ENCODE data around the gene DYNC1I1. TPM values are rescaled to one million over a fixed set of nuclear protein-coding genes. Genes with fewer than 3 reads are reported as not detected.

Gene DYNC1I1
- total and polyA plus RNA-seq, 2 of the 4 experiments (the other 2 are of a cell fraction) = under 0.01 to 0.15 TPM

GRCh38 chr7:95901006-95901405 is 128.7 kb downstream of the DYNC1I1 start:
- BruUV-seq (replicated peaks) = no TSS peak
- H3K4me2 ChIP-seq (ENCODE audit: low read depth, low read length) = no peak overlapping the region
- no peak overlapping the region for H3K27ac ChIP-seq (ENCODE audit: insufficient read depth, low read length)
- TF ChIP-seq NFE2L2 (IDR thresholded peaks at IDR 0.05; ENCODE audit: low read depth, low read length) (no peak), MXI1 (IDR thresholded peaks at IDR 0.05; ENCODE audit: borderline replicate concordance, low read depth, low read length) (no peak), RAD21 (IDR thresholded peaks at IDR 0.05; ENCODE audit: low read length) (no peak), SMC3 (IDR thresholded peaks at IDR 0.05; ENCODE audit: low read depth, low read length) (no peak), RCOR1 (IDR thresholded peaks at IDR 0.05; ENCODE audit: insufficient replicate concordance, low read length) (no peak), CEBPB (IDR thresholded peaks at IDR 0.05; ENCODE audit: low read depth, low read length) (no peak), CTCF (conservative IDR thresholded peaks at IDR 0.05; ENCODE audit: low read depth, low read length) (no peak), MAZ (IDR thresholded peaks at IDR 0.05; ENCODE audit: borderline replicate concordance, low read depth, low read length) (no peak), POLR2A (IDR thresholded peaks at IDR 0.05; ENCODE audit: low read depth, low read length) (no peak), FOS (IDR thresholded peaks at IDR 0.05; ENCODE audit: low read depth, low read length) (no peak), BHLHE40 (IDR thresholded peaks at IDR 0.05; ENCODE audit: low read depth, low read length) (no peak), RFX5 (IDR thresholded peaks at IDR 0.05; ENCODE audit: low read depth, low read length) (no peak), MAFK (IDR thresholded peaks at IDR 0.05; ENCODE audit: low read depth, low read length) (no peak), ELK1 (IDR thresholded peaks at IDR 0.05; ENCODE audit: borderline replicate concordance, low read depth, low read length) (no peak), CHD1 (IDR thresholded peaks at IDR 0.05; ENCODE audit: low read depth, low read length) (no peak), USF2 (IDR thresholded peaks at IDR 0.05; ENCODE audit: low read depth, low read length) (no peak)
- H3K79me1 ChIP-seq (ENCODE audit: low read depth in 1 of 2, low read length in 2 of 2) = no peaks in the 10 kb centered on the region
- H3K27me3 ChIP-seq (ENCODE audit: control insufficient read depth, insufficient read depth, low read length) = no peaks in the 10 kb centered on the region
- H2AFZ ChIP-seq (replicated peaks; ENCODE audit: low read length, poor library complexity) = no peak overlapping the region
- no peaks in the 10 kb centered on the region for H3K36me3 ChIP-seq (ENCODE audit: control insufficient read depth, insufficient read depth, low read length)
- no peaks in the 10 kb centered on the region for H3K9me3 ChIP-seq (ENCODE audit: control insufficient read depth, insufficient read depth, low read length)
- no peaks in the 10 kb centered on the region for H3K9me1 ChIP-seq (ENCODE audit: insufficient read depth, low read length)
- no peak overlapping the region for H4K5ac ChIP-seq (ENCODE audit: low read depth, low read length)
- ChIA-PET POLR2A (ENCODE audit: unreplicated experiment) (no interaction called here), CTCF (no interaction called here)
- no peak overlapping the region for H3K9ac ChIP-seq (ENCODE audit: low read depth, low read length)
- H2BK15ac ChIP-seq (ENCODE audit: low read depth, low read length) = no peak overlapping the region
- H4K8ac ChIP-seq (ENCODE audit: low read depth in 2 of 2, low read length in 2 of 2) = no peak overlapping the region
- no peak overlapping the region for H3K4ac ChIP-seq (ENCODE audit: low read depth, low read length)
- no peak overlapping the region for H3K18ac ChIP-seq (ENCODE audit: low read depth, low read length)
- DNase-seq (no peak), ATAC-seq (ENCODE audit: low read depth) (no peak)
- no peak overlapping the region for H3K56ac ChIP-seq (ENCODE audit: extremely low read depth, insufficient read depth, low read length)
- H4K91ac ChIP-seq (ENCODE audit: insufficient read depth, low read depth, low read length) = no peak overlapping the region
- no peak overlapping the region for H2AK9ac ChIP-seq (replicated peaks; ENCODE audit: low read depth, low read length, poor library complexity)
- H2BK120ac ChIP-seq (ENCODE audit: low read depth, low read length) = no peak overlapping the region
- no peaks in the 10 kb centered on the region for H4K20me1 ChIP-seq (ENCODE audit: insufficient read depth, low read length)
- no peak overlapping the region for H3K14ac ChIP-seq (replicated peaks; ENCODE audit: low read depth, low read length)
- no CpG with 5 or more reads among the region's 1 CpG for WGBS, 2 experiments (ENCODE audit: extremely low coverage in 2 of 2, insufficient read length in 1 of 2)
- H2BK20ac ChIP-seq (ENCODE audit: low read depth, low read length) = no peak overlapping the region
- no peak overlapping the region for H3K4me3 ChIP-seq (ENCODE audit: insufficient read depth, low read depth, low read length)
- no peak overlapping the region for H3K23ac ChIP-seq (ENCODE audit: low read depth, low read length)
- dilution Hi-C loops (cut with HindIII; ENCODE audit: low sequenced_read_pairs, unreplicated experiment) (no loop called here), in situ Hi-C loops (cut with MboI; ENCODE audit: low sequenced_read_pairs) (loop anchor here (25.0 kb wide), 1 partner anchor 1936 kb away; no protein-coding TSS in a partner anchor), intact Hi-C loops (cut with micrococcal nuclease) (no loop called here)
- no peak overlapping the region for H2BK5ac ChIP-seq (ENCODE audit: low read depth, low read length, poor library complexity, severe bottlenecking)
- no peaks in the 10 kb centered on the region for H3K4me1 ChIP-seq (ENCODE audit: control insufficient read depth, insufficient read depth, low read length)
- no peak overlapping the region for H2AK5ac ChIP-seq (ENCODE audit: low read depth, low read length)
